Gastroesophageal sphincter (tissue), 3 donors: ENCODE measurements around the gene LCMT1.

Experiments
- POLR2A ChIP-seq, 2 donors: fragments of 450-650 bp; IDR thresholded peaks; one replicate each; pipeline ENCODE4 v1.6.1; 2017; ENCODE audit warnings: antibody characterized with exemption in 2 of 2, mild to moderate bottlenecking in 2 of 2, moderate library complexity in 1 of 2
- TF ChIP-seq, protein P1 (sequence below), 4 experiments: fragments of 200-600 bp in 2 of 4; fragments of 450-650 bp in 2 of 4; sonication (generic) in 1 of 4; IDR thresholded peaks; one replicate each; pipeline ENCODE4 v1.5.1; 2017 to 2019; ENCODE audit warnings: antibody characterized with exemption in 4 of 4, mild to moderate bottlenecking in 2 of 4, moderate library complexity in 2 of 4

GRCh38 chr16:25222959-25223358 is 111.4 kb downstream of the LCMT1 start:
- TF ChIP-seq, protein P1, sequence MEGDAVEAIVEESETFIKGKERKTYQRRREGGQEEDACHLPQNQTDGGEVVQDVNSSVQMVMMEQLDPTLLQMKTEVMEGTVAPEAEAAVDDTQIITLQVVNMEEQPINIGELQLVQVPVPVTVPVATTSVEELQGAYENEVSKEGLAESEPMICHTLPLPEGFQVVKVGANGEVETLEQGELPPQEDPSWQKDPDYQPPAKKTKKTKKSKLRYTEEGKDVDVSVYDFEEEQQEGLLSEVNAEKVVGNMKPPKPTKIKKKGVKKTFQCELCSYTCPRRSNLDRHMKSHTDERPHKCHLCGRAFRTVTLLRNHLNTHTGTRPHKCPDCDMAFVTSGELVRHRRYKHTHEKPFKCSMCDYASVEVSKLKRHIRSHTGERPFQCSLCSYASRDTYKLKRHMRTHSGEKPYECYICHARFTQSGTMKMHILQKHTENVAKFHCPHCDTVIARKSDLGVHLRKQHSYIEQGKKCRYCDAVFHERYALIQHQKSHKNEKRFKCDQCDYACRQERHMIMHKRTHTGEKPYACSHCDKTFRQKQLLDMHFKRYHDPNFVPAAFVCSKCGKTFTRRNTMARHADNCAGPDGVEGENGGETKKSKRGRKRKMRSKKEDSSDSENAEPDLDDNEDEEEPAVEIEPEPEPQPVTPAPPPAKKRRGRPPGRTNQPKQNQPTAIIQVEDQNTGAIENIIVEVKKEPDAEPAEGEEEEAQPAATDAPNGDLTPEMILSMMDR (IDR thresholded peaks at IDR 0.05) = no peak
- no peak for TF ChIP-seq POLR2A (IDR thresholded peaks at IDR 0.05)
